Measurements from ENCODE around the gene ANKAR. TPM values are rescaled to one million over a fixed set of nuclear protein-coding genes. Genes with fewer than 3 reads are reported as not detected.

ANKAR gene
- total and polyA plus RNA-seq, 2 of the 4 experiments (the other 2 are of a cell fraction) = 0.96 to 2.2 TPM

DNA sequence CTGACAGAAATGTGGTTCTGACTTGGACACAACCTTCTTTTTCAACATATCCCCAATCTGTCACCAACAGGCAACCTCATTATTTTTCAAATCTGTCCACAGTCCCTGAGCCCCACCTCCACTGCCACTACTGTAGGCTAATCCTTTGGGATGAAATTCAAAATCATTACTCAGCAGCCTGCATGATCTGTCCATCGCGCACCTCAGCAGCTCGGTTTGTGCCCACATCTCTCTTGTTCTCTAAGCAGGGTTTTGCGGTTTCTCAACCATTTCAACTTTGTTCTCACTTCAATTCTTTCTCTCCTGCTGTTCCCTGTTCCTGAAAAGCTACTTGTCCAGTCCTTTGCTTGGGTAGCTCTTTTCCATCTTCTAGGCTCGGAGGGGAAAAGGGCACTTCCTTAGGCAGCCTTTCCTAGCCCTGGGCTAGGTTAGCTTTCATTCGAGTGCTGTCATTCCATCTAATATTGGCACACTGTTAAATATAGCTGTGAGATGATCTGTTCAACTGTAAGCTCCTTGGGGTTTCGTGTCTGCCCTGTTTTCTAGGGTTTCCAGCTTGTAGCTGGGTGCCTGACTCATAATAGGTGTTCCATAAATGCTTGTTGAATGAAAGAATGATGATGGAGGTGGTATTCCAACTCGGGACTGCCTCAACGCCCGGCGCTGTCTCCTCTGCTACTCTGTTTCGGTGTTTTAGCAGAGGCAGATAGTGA is 653 bp upstream of the ANKAR start:
- H3K27me3 ChIP-seq (ENCODE audit: control insufficient read depth, insufficient read depth, low read length) = no peaks in the 10 kb centered on the region
- BruUV-seq (replicated peaks) = no TSS peak
- H3K4me1 ChIP-seq (ENCODE audit: control insufficient read depth, insufficient read depth, low read length) = 0 out of 2 replicates have a peak, but pooled peaks cover 2% of the 10 kb centered on the region
- no peak overlapping the region for H2BK20ac ChIP-seq (ENCODE audit: low read depth, low read length)
- peak overlapping the region; percentile 27 for H3K27ac ChIP-seq (ENCODE audit: insufficient read depth, low read length)
- DNase-seq = no peak
- H3K14ac ChIP-seq (replicated peaks; ENCODE audit: low read depth, low read length) = peak overlapping the region; percentile 4; the same call in 1 of the 2 replicates
- H3K4me3 ChIP-seq (ENCODE audit: insufficient read depth, low read depth, low read length) = peak overlapping the region; percentile 69
- intact Hi-C loops (cut with micrococcal nuclease) = loop anchor here (1.0 kb wide), 2 partner anchors 88 to 110 kb away; partner anchors contain the start of genes ORMDL1, OSGEPL1 and PMS1
- H3K36me3 ChIP-seq (ENCODE audit: control insufficient read depth, insufficient read depth, low read length) = peaks cover 3% of the 10 kb centered on the region
- H3K18ac ChIP-seq (ENCODE audit: low read depth, low read length) = no peak overlapping the region
- H2AK5ac ChIP-seq (ENCODE audit: low read depth, low read length) = no peak overlapping the region
- peak overlapping the region; percentile 35; the same call in 1 of the 2 replicates for H3K56ac ChIP-seq (ENCODE audit: extremely low read depth, insufficient read depth, low read length)
- 0 out of 2 replicates have a peak overlapping the region, but pooled peaks have one; percentile 7 for H4K91ac ChIP-seq (ENCODE audit: insufficient read depth, low read depth, low read length)
- no peak overlapping the region for H2AK9ac ChIP-seq (replicated peaks; ENCODE audit: low read depth, low read length, poor library complexity)
- peak overlapping the region; percentile 34; the same call in 1 of the 2 replicates for H3K9ac ChIP-seq (ENCODE audit: low read depth, low read length)
- ATAC-seq (ENCODE audit: low read depth) = no peak
- no peak overlapping the region for H2BK120ac ChIP-seq (ENCODE audit: low read depth, low read length)
- H2AFZ ChIP-seq (replicated peaks; ENCODE audit: low read length, poor library complexity) = peak overlapping the region; percentile 90
- H4K8ac ChIP-seq (ENCODE audit: low read depth in 2 of 2, low read length in 2 of 2) = peak overlapping the region; percentile 33 to 86; a peak in 3 of 4 replicates
- ChIA-PET CTCF (interaction anchor here (0.6 to 1.4 kb wide), 6 partner anchors 9 to 187 kb away, joined by 4 to 9 read pairs (median 4); partner anchors contain the start of gene OSGEPL1), POLR2A (ENCODE audit: unreplicated experiment) (no interaction called here)
- no peaks in the 10 kb centered on the region for H3K9me3 ChIP-seq (ENCODE audit: control insufficient read depth, insufficient read depth, low read length)
- TF ChIP-seq MAFK (IDR thresholded peaks at IDR 0.05; ENCODE audit: low read depth, low read length) = no peak
- no peak for TF ChIP-seq RFX5 (IDR thresholded peaks at IDR 0.05; ENCODE audit: low read depth, low read length)
- no peak for TF ChIP-seq SMC3 (IDR thresholded peaks at IDR 0.05; ENCODE audit: low read depth, low read length)
- TF ChIP-seq RAD21 (IDR thresholded peaks at IDR 0.05; ENCODE audit: low read length) = no peak
- TF ChIP-seq MAZ (IDR thresholded peaks at IDR 0.05; ENCODE audit: borderline replicate concordance, low read depth, low read length) = no peak
- no peak for TF ChIP-seq POLR2A (IDR thresholded peaks at IDR 0.05; ENCODE audit: low read depth, low read length)
- TF ChIP-seq RCOR1 (IDR thresholded peaks at IDR 0.05; ENCODE audit: insufficient replicate concordance, low read length) = no peak
- no peak for TF ChIP-seq MXI1 (IDR thresholded peaks at IDR 0.05; ENCODE audit: borderline replicate concordance, low read depth, low read length)
- TF ChIP-seq, protein P1, sequence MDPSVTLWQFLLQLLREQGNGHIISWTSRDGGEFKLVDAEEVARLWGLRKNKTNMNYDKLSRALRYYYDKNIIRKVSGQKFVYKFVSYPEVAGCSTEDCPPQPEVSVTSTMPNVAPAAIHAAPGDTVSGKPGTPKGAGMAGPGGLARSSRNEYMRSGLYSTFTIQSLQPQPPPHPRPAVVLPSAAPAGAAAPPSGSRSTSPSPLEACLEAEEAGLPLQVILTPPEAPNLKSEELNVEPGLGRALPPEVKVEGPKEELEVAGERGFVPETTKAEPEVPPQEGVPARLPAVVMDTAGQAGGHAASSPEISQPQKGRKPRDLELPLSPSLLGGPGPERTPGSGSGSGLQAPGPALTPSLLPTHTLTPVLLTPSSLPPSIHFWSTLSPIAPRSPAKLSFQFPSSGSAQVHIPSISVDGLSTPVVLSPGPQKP (IDR thresholded peaks at IDR 0.05; ENCODE audit: borderline replicate concordance, low read depth, low read length) = no peak
- no peak for TF ChIP-seq FOS (IDR thresholded peaks at IDR 0.05; ENCODE audit: low read depth, low read length)
- TF ChIP-seq BHLHE40 (IDR thresholded peaks at IDR 0.05; ENCODE audit: low read depth, low read length) = no peak
- TF ChIP-seq CHD1 (IDR thresholded peaks at IDR 0.05; ENCODE audit: low read depth, low read length) = no peak
- H3K4ac ChIP-seq (ENCODE audit: low read depth, low read length) = peak overlapping the region; percentile 2; the same call in 1 of the 2 replicates
- no peak overlapping the region for H2BK15ac ChIP-seq (ENCODE audit: low read depth, low read length)
- in situ Hi-C loops (cut with MboI; ENCODE audit: low sequenced_read_pairs) = no loop called here
- peaks cover 8 to 15% of the 10 kb centered on the region in 2 experiments; a peak in 3 of 4 replicates for H3K79me1 ChIP-seq (ENCODE audit: low read depth in 1 of 2, low read length in 2 of 2)
- H4K20me1 ChIP-seq (ENCODE audit: insufficient read depth, low read length) = no peaks in the 10 kb centered on the region
- H4K5ac ChIP-seq (ENCODE audit: low read depth, low read length) = peak overlapping the region; percentile 41; the same call in 1 of the 2 replicates
- H3K9me1 ChIP-seq (ENCODE audit: insufficient read depth, low read length) = no peaks in the 10 kb centered on the region
- 88% methylated on average over 4 of the region's 12 CpGs; no CpG with 5 or more reads in 1 of the 2 experiments for WGBS, 2 experiments (ENCODE audit: extremely low coverage in 2 of 2, insufficient read length in 1 of 2)
- H3K4me2 ChIP-seq (ENCODE audit: low read depth, low read length) = peak overlapping the region; percentile 86
- dilution Hi-C loops (cut with HindIII; ENCODE audit: low sequenced_read_pairs, unreplicated experiment) = no loop called here
- H2BK5ac ChIP-seq (ENCODE audit: low read depth, low read length, poor library complexity, severe bottlenecking) = no peak overlapping the region
- peak overlapping the region; percentile 11; the same call in 1 of the 2 replicates for H3K23ac ChIP-seq (ENCODE audit: low read depth, low read length)

Data from IMR-90 (cell line).